Amniotic stem cell (primary cell): ENCODE results near the gene E2F1.

Experiments
- DNase-seq: peaks from one replicate; lab custom pipeline; 2025; lab: John Stamatoyannopoulos, UW

Gene E2F1

DNA sequence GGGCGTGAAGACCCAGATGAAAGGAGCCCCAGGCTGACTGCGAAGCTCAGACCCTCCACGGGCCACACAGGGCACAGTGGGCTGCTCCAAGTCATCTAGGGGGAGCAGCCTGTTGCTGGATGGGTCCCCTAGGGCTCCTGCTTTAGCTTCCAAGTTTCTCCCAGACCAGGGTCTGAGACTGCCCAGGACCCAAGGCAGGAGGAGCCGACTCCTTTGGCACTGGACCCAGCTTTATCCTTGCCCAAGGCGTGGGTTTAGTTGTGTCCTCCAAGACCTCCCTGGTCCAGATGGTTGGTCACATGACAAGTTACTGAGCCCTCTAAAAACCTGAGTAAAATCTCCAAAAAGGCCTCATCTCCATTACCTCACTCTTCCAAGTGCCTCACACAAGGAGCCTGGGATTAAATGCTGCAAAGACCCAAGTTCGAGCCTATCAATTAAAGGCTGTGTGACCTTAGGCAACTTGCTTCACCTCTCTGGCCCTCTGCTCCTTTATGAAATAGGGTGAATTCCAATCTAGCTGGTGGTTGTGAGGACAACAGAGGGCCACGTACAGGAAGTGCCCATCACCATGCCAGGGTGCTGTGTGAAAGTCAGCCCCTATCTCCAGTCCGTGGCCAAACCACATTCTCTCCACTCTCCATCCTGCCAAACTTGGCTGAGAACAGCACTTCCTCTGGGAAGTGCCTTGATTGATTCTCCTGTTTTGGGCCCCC lies 14.5 kb downstream of the E2F1 start:
- DNase-seq: no peak

- DNase-seq: no peak
Observed at GRCh38 chr20:33670715-33671499, 15.3 kb downstream of the E2F1 start.

- no peak for DNase-seq
Observed at GRCh38 chr20:33669873-33670640, 16.1 kb downstream of the E2F1 start.

- DNase-seq: no peak
Observed at GRCh38 chr20:33669224-33669623, 17.0 kb downstream of the E2F1 start.

GRCh38 chr20:33668466-33669155 lies 17.6 kb downstream of the E2F1 start:
- DNase-seq: no peak

- peak; percentile 65 for DNase-seq
Observed at GRCh38 chr20:33667676-33668465, 18.3 kb downstream of the E2F1 start.

GRCh38 chr20:33667245-33667675 lies 18.9 kb downstream of the E2F1 start:
- no peak for DNase-seq

DNA sequence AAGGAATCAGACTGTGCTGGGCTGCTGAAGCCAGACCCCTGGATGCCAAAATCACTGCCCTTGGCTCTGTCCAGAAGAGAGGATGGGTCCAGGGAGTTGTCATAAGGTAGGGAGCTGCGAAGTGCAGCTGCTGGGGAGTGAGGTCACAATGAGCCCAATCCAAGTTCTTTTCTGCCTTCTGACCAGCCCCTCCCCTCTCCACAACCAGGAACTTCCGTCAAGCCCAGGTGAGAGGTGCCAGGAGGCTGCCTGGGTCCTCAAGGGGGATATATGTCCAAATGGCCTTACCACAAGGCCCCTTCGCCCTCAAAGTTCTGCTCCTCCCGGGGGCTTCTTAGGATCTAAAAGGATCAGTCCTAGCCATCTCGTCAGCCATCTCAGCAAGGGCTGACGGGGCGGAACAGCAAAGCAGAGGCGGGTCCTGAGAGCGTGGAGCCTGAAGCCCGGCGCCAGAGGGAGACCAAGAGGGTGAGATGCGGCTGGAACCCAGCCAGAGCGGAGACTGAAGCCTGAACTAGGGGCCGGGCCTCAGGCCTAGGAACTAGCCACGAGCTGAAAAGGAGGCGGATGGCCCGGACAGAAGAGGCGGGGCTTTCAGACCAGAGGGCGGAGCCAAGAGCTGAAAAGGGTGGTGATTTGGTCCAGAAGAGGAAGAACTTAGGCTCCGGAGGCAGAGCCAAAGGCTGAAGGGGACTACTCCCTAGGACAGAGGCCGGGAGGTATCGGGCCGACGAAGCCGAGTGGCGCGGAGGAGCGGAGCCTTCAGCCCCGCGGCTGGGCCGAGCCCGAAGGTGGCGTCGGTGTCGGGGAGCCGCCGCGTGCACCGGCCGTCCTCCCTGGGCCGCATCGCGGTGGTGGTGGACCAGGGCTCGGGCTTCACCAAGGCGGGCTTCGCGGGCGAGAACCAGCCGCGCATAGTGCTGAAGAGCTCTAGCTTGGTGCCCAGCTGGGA lies 19.6 kb downstream of the E2F1 start, which contains the start of gene ACTL10:
ACTL10 (plus strand) TSS at position 651 of the 952 bp plus-strand sequence. CDS start 555 bp downstream, outside the sequence.
- DNase-seq: peak; percentile 96

GRCh38 chr20:33664762-33665144 lies 21.4 kb downstream of the E2F1 start:
- no peak for DNase-seq

GRCh38 chr20:33664085-33664761 lies 22.0 kb downstream of the E2F1 start:
- DNase-seq: no peak

GRCh38 chr20:33663161-33664084 lies 22.8 kb downstream of the E2F1 start:
- peak; percentile 58 for DNase-seq

DNA sequence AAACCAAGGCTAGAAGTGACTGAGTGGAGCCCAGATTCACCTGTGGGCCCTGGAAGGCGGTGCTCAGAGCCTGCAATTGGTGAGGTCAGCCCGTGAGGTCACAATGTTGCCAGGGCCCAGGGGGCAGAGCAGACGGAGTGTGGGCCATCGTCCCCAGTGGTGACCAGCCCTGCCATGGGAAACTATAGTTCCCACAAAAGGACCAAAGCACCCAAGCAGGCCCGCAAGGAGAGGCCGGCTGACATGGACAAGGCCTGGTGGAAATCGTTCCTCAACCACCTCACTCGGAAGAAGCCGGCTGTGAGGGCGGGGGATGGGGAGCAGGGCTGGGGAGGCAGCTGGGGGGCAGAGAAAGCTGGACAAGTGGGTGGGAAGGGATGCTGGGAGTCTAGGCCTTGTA lies 24.0 kb downstream of the E2F1 start, which contains the start of gene C20orf144:
C20orf144 (plus strand) TSS at position 156 of the 400 bp plus-strand sequence; CDS start at position 175, 19 bp downstream.
- DNase-seq: no peak

GRCh38 chr20:33660685-33661058 lies 25.5 kb downstream of the E2F1 start:
- DNase-seq: no peak

- no peak for DNase-seq
Observed at GRCh38 chr20:33660035-33660684, 26.0 kb downstream of the E2F1 start.

DNA sequence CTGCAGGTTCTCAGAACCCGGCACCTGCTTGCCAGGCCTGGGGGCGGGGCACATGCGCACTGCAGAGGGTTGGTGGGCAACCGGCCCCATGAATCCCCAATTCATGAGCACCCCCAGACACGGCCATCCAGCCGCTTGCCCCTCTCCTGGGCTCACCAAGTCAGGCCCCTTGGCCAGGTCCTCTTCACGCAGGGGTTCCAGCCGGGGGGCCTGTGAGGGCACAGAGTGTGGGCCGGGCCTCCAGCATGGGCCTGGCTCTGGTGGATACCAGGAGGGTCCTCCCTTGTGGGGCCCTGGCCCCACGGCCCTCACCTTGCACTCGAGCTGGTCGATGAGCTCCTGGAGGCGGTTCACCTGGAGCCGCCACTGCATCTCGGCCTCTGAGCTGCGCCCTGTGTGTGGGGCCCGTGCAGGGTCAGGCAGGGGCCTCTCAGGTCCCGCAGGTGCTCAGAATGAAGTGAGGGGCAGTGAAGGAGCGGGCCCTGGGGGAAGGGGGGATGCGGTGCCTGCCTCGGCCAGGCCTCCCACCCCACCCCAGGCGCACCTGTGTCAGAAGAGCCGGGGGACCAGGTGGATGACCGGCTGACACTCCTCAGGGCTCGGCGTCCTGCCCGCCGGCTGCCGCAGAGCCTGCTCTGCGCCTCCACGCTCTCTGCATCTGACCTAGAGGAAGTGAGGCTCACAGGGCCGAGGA lies 26.7 kb downstream of the E2F1 start:
- DNase-seq: no peak

GRCh38 chr20:33658929-33659328 lies 27.3 kb downstream of the E2F1 start:
- no peak for DNase-seq

DNA sequence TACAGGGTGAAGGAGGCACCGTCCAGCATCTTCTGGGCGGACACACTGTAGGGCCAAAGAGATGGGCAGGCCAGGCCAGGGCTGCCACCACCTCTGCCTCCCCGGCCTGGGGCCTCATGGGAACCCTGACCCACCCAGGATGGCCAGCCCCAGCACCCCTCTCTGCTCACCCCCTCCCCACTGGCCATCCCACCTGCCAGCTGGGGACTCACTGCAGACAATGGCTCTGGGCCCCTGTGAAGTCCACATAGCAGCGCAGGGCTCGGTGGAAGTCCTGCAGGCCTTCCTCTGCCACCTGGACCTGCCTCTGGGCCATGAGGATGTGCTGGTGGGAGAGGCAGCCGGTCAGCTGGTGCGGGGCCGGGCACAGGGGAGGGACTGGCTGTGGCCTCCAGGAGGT lies 27.7 kb downstream of the E2F1 start:
- DNase-seq: no peak
